GM12878 (cell line): Measurements from ENCODE around the gene PADI1. TPM values are rescaled to one million over a fixed set of nuclear protein-coding genes. Genes with fewer than 3 reads are reported as not detected.

Source experiments
- ATAC-seq: fragments of 200-7000 bp; cut with Tn5 transposase; 3 replicates; pipeline ENCODE4 v1.9.1; 2020; ENCODE audit warnings: mild to moderate bottlenecking, moderate library complexity
- BruUV-seq: library from RNA; stranded (reverse); fragments of 400-500 nt; replicated peaks from 2 replicates; lab custom pipeline; 2021; lab: Mats Ljungman, UMichigan
- CTCF ChIA-PET: fragments of 300-600 bp; sonication (Branson Sonifier 250); formaldehyde crosslinking; extraction: SDS; loops from one replicate; lab custom pipeline; 2021; ENCODE audit warnings: inconsistent platforms; lab: Yijun Ruan, JAX
- POLR2A ChIA-PET: fragments of 350-600 bp; formaldehyde crosslinking; extraction: SDS; loops from one replicate; lab custom pipeline; 2021; ENCODE audit warnings: inconsistent platforms; lab: Charles Lee
- RAD21 ChIA-PET: fragments of 300-600 bp; sonication (Branson Sonifier 250); formaldehyde crosslinking; loops from one replicate; lab custom pipeline; 2023; ENCODE audit warnings: antibody characterized with exemption; ENCODE audit not compliant: unreplicated experiment; lab: Charles Lee
- SMC1A ChIA-PET: fragments of 300-600 bp; sonication (Branson Sonifier 250); formaldehyde crosslinking; loops from one replicate; lab custom pipeline; 2023; ENCODE audit not compliant: unreplicated experiment, uncharacterized antibody; lab: Charles Lee
- DNase-seq: peaks from one replicate; pipeline ENCODE4 v3.0.0-alpha.2; 2011; ENCODE audit warnings: low read depth, low spot score
- FAIRE-seq: peaks from 3 replicates; lab custom pipeline; 2011; peaks lifted over from hg19 to GRCh38; lab: Jason Lieb, UNC
- H2AFZ ChIP-seq: 2 replicates; pipeline ENCODE4 v1.6.0; 2011; ENCODE audit warnings: low read depth, low read length, control low read depth; ENCODE audit not compliant: control insufficient read depth
- H3K27ac ChIP-seq: 2 replicates; pipeline ENCODE4 v1.5.1; 2011; ENCODE audit warnings: control low read depth; ENCODE audit not compliant: control insufficient read depth, insufficient read depth
- H3K27me3 ChIP-seq, 2 experiments: replicated peaks in 1 of 2; 2 replicates each; pipeline versions ENCODE4 v1.6.0 to v1.6.1; 2011; ENCODE audit warnings: low read length in 1 of 2; ENCODE audit not compliant: control insufficient read depth in 2 of 2, insufficient read depth in 2 of 2
- H3K36me3 ChIP-seq, 2 experiments: 2 replicates each; pipeline ENCODE4 v1.5.1; 2011; ENCODE audit warnings: low read length in 1 of 2; ENCODE audit not compliant: control insufficient read depth in 2 of 2, insufficient read depth in 2 of 2
- H3K4me1 ChIP-seq: 2 replicates; pipeline ENCODE4 v1.6.1; 2011; ENCODE audit warnings: mild to moderate bottlenecking, low read length, moderate library complexity, mixed read lengths; ENCODE audit not compliant: control insufficient read depth, insufficient read depth
- H3K4me2 ChIP-seq: 2 replicates; pipeline ENCODE4 v1.6.0; 2011; ENCODE audit warnings: control low read depth; ENCODE audit not compliant: control insufficient read depth, insufficient read depth
- H3K4me3 ChIP-seq: fragments of 200-600 bp; sonication (generic); 2 replicates; pipeline ENCODE4 v1.5.1; 2016
- H3K79me2 ChIP-seq: 2 replicates; pipeline ENCODE4 v1.6.0; 2011; ENCODE audit warnings: low read length; ENCODE audit not compliant: control insufficient read depth, insufficient read depth
- H3K9ac ChIP-seq: 2 replicates; pipeline ENCODE4 v1.8.0; 2011; ENCODE audit warnings: low read length, control low read depth, mixed read lengths; ENCODE audit not compliant: control insufficient read depth, insufficient read depth
- H3K9me3 ChIP-seq: replicated peaks from 3 replicates; pipeline ENCODE4 v1.5.1; 2011; ENCODE audit warnings: mild to moderate bottlenecking, low read length; ENCODE audit not compliant: control insufficient read depth, insufficient read depth
- H4K20me1 ChIP-seq: 2 replicates; pipeline ENCODE4 v1.6.0; 2011; ENCODE audit not compliant: control insufficient read depth, insufficient read depth
- HSF1 ChIP-seq: fragments of 150-350 bp; IDR thresholded peaks from 2 replicates; pipeline ENCODE4 v1.6.1; 2014; ENCODE audit warnings: mild to moderate bottlenecking, low read depth, low read length
- MYB ChIP-seq: fragments of 150-350 bp; IDR thresholded peaks from 2 replicates; pipeline ENCODE4 v1.6.1; 2014; ENCODE audit warnings: mild to moderate bottlenecking, low read depth, low read length, borderline replicate concordance
- NRF1 ChIP-seq: conservative IDR thresholded peaks from 2 replicates; pipeline ENCODE4 v1.6.1; 2011; ENCODE audit warnings: mild to moderate bottlenecking, low read depth, low read length, improper control_type of control experiment
- POLR2AphosphoS5 ChIP-seq: IDR thresholded peaks from 2 replicates; pipeline ENCODE4 v1.6.1; 2011; ENCODE audit warnings: mild to moderate bottlenecking, low read length, inconsistent platforms
- TCF3 ChIP-seq: IDR thresholded peaks from 2 replicates; pipeline ENCODE4 v1.6.1; 2012; ENCODE audit warnings: low read depth, mild to moderate bottlenecking, low read length, borderline replicate concordance; ENCODE audit not compliant: insufficient read depth
- WGBS: methylation state at CpG from one replicate; pipeline ENCODE4 v1.1.6; 2016; ENCODE audit warnings: low lambda C conversion rate; ENCODE audit not compliant: insufficient replicate concordance, insufficient coverage; ENCODE audit errors: missing lambda C conversion rate; 5-methylcytosine and 5-hydroxymethylcytosine counted together
- in situ Hi-C: fragments of 300-500 bp; cut with MboI; formaldehyde crosslinking; loops from 9 replicates; pipeline ENCODE4 v1.14.3; 2018; ENCODE audit warnings: mixed read lengths
- intact Hi-C: fragments of 100-400 bp; cut with micrococcal nuclease; formaldehyde crosslinking; loops from one replicate; pipeline ENCODE4 v1.14.2; 2022; ENCODE audit not compliant: unreplicated experiment
- polyA plus RNA-seq, 11 experiments: library from polyadenylated mRNA; depleted of rRNA in 4 of 11; unstranded in 6 of 11; stranded (reverse) in 5 of 11; fragments of >200 nt; fragmentation: Nextera tagmentation in 4 of 11; fragmentation: Illumina TruSeq in 1 of 11; extraction: Ambion mirVana in 4 of 11; extraction: Trizol in 1 of 11; gene quantifications; 1 replicate in 1 of 11; 2 replicates in 10 of 11; pipeline versions ENCODE4 v1.2.1 to v1.2.3, GENCODE V29; 2011 to 2016; ENCODE audit warnings: inconsistent platforms in 2 of 11, missing spikeins in 2 of 11, low read depth in 1 of 11
- total RNA-seq, 4 experiments: library from RNA; depleted of rRNA in 3 of 4; stranded (reverse); fragments of >200 nt in 3 of 4; fragmentation: Illumina TruSeq in 1 of 4; extraction: Trizol in 1 of 4; gene quantifications; 2 replicates each; pipeline versions ENCODE4 v1.2.1 to v1.2.3, GENCODE V29; 2013 to 2021
- TF ChIP-seq, protein P1 (sequence below): IDR thresholded peaks from 2 replicates; pipeline ENCODE4 v1.6.1; 2011; ENCODE audit warnings: mild to moderate bottlenecking, low read depth, low read length, moderate library complexity; ENCODE audit not compliant: insufficient replicate concordance

The PADI1 gene
- total and polyA plus RNA-seq, 10 of the 15 experiments (the other 5 are each of a cell fraction or from before 2014, with no cell fraction given): 0.05 TPM; not detected in 9

GRCh38 chr1:17286646-17287045 lies 81.7 kb downstream of the PADI1 start:
- FAIRE-seq (no peak), ATAC-seq (no peak), DNase-seq (no peak)
- WGBS: 21% methylated on average over 5 of the region's 5 CpGs
- no peak for TF ChIP-seq NRF1
- no peak for TF ChIP-seq MYB
- TF ChIP-seq, protein P1, sequence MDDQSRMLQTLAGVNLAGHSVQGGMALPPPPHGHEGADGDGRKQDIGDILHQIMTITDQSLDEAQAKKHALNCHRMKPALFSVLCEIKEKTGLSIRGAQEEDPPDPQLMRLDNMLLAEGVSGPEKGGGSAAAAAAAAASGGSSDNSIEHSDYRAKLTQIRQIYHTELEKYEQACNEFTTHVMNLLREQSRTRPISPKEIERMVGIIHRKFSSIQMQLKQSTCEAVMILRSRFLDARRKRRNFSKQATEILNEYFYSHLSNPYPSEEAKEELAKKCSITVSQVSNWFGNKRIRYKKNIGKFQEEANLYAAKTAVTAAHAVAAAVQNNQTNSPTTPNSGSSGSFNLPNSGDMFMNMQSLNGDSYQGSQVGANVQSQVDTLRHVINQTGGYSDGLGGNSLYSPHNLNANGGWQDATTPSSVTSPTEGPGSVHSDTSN: no peak
- TF ChIP-seq TCF3: no peak
- no peak for TF ChIP-seq HSF1
- no peak for TF ChIP-seq POLR2AphosphoS5
- CTCF ChIA-PET: no interaction called here
- in situ Hi-C loops (no loop called here), intact Hi-C loops (no loop called here)
- Histone ChIP-seq H3K36me3 (no peaks in the 10 kb centered on the region), H3K79me2 (no peaks in the 10 kb centered on the region), H3K4me1 (no peaks in the 10 kb centered on the region), H2AFZ (no peak overlapping the region), H4K20me1 (no peaks in the 10 kb centered on the region), H3K4me3 (no peak overlapping the region), H3K4me2 (no peak overlapping the region), H3K27me3 (peaks cover 0 to 2% of the 10 kb centered on the region in 2 experiments; a peak in 2 of 4 replicates), H3K27ac (no peak overlapping the region), H3K9me3 (no peaks in the 10 kb centered on the region), H3K9ac (no peak overlapping the region)
- SMC1A ChIA-PET: no interaction called here
- RAD21 ChIA-PET: no interaction called here
- POLR2A ChIA-PET: interaction anchor here (0.6 kb wide), 1 partner anchor 1790 kb away, joined by 3 read pairs; no protein-coding TSS in a partner anchor
- no TSS peak for BruUV-seq
